Measurements from ENCODE around the gene ANXA8.

Gene ANXA8

GRCh38 chr10:47447209-47447608 is 36.7 kb downstream of the ANXA8 start:
- Histone ChIP-seq H3K4me3 (no peak overlapping the region), H3K4me1 (no peaks in the 10 kb centered on the region), H3K36me3 (replicated peaks) (no peaks in the 10 kb centered on the region), H3K27me3 (ENCODE audit: low read depth) (no peaks in the 10 kb centered on the region), H3K9me3 (0 out of 2 replicates have a peak, but pooled peaks cover 3% of the 10 kb centered on the region)
- no peak for DNase-seq (ENCODE audit: low spot score in 2 of 2)
- in situ Hi-C loops (cut with MboI; ENCODE audit: low sequenced_read_pairs) = no loop called here

- Histone ChIP-seq H3K4me3 (no peak overlapping the region), H3K9me3 (0 out of 2 replicates have a peak, but pooled peaks cover 3% of the 10 kb centered on the region), H3K4me1 (no peaks in the 10 kb centered on the region), H3K36me3 (replicated peaks) (no peaks in the 10 kb centered on the region), H3K27me3 (ENCODE audit: low read depth) (peaks cover 2% of the 10 kb centered on the region; the same call in 1 of the 2 replicates)
- DNase-seq (ENCODE audit: low spot score in 2 of 2) = no peak
- in situ Hi-C loops (cut with MboI; ENCODE audit: low sequenced_read_pairs) = no loop called here
Observed at GRCh38 chr10:47445720-47446119, 38.2 kb downstream of the ANXA8 start.

- Histone ChIP-seq H3K36me3 (replicated peaks) (no peaks in the 10 kb centered on the region), H3K4me3 (no peak overlapping the region), H3K27me3 (ENCODE audit: low read depth) (peaks cover 2% of the 10 kb centered on the region; the same call in 1 of the 2 replicates), H3K4me1 (no peaks in the 10 kb centered on the region), H3K9me3 (0 out of 2 replicates have a peak, but pooled peaks cover 3% of the 10 kb centered on the region)
- in situ Hi-C loops (cut with MboI; ENCODE audit: low sequenced_read_pairs) = no loop called here
- DNase-seq (ENCODE audit: low spot score in 2 of 2) = no peak
Observed at GRCh38 chr10:47444047-47444446, 39.9 kb downstream of the ANXA8 start.

GRCh38 chr10:47443145-47443544 is 40.8 kb downstream of the ANXA8 start:
- peaks cover 2% of the 10 kb centered on the region; the same call in 1 of the 2 replicates for H3K27me3 ChIP-seq (ENCODE audit: low read depth)

GRCh38 chr10:47442351-47442750 is 41.6 kb downstream of the ANXA8 start:
- in situ Hi-C loops (cut with MboI; ENCODE audit: low sequenced_read_pairs) = no loop called here
- H3K4me3 ChIP-seq = no peak overlapping the region
- no peak for DNase-seq (ENCODE audit: low spot score in 2 of 2)
- no peaks in the 10 kb centered on the region for H3K36me3 ChIP-seq (replicated peaks)
- no peaks in the 10 kb centered on the region for H3K4me1 ChIP-seq
- H3K9me3 ChIP-seq = 0 out of 2 replicates have a peak, but pooled peaks cover 3% of the 10 kb centered on the region
- peaks cover 2% of the 10 kb centered on the region; the same call in 1 of the 2 replicates for H3K27me3 ChIP-seq (ENCODE audit: low read depth)

More at GRCh38 chr10:47443145-47443544, 40.8 kb downstream of the ANXA8 start:
- H3K9me3 ChIP-seq = 0 out of 2 replicates have a peak, but pooled peaks cover 3% of the 10 kb centered on the region
- DNase-seq (ENCODE audit: low spot score in 2 of 2) = no peak
- in situ Hi-C loops (cut with MboI; ENCODE audit: low sequenced_read_pairs) = no loop called here
- no peaks in the 10 kb centered on the region for H3K4me1 ChIP-seq
- no peaks in the 10 kb centered on the region for H3K36me3 ChIP-seq (replicated peaks)
- no peak overlapping the region for H3K4me3 ChIP-seq

- Histone ChIP-seq H3K9me3 (0 out of 2 replicates have a peak, but pooled peaks cover 3% of the 10 kb centered on the region), H3K4me1 (no peaks in the 10 kb centered on the region), H3K36me3 (replicated peaks) (no peaks in the 10 kb centered on the region), H3K4me3 (no peak overlapping the region), H3K27me3 (ENCODE audit: low read depth) (peaks cover 2% of the 10 kb centered on the region; the same call in 1 of the 2 replicates)
- no peak for DNase-seq (ENCODE audit: low spot score in 2 of 2)
- in situ Hi-C loops (cut with MboI; ENCODE audit: low sequenced_read_pairs) = no loop called here
Observed at GRCh38 chr10:47441938-47442337, 42.0 kb downstream of the ANXA8 start.

GRCh38 chr10:47440207-47440606 is 43.7 kb downstream of the ANXA8 start:
- in situ Hi-C loops (cut with MboI; ENCODE audit: low sequenced_read_pairs) = no loop called here
- DNase-seq (ENCODE audit: low spot score in 2 of 2) = no peak
- no peak overlapping the region for H3K4me3 ChIP-seq

GRCh38 chr10:47438857-47439474 is 44.9 kb downstream of the ANXA8 start:
- in situ Hi-C loops (cut with MboI; ENCODE audit: low sequenced_read_pairs) = no loop called here
- no peaks in the 10 kb centered on the region for H3K9me3 ChIP-seq
- peak; percentile 10 to 55 for DNase-seq (ENCODE audit: low spot score in 2 of 2)

More at GRCh38 chr10:47440207-47440606, 43.7 kb downstream of the ANXA8 start:
- Histone ChIP-seq H3K27me3 (ENCODE audit: low read depth) (peaks cover 2% of the 10 kb centered on the region; the same call in 1 of the 2 replicates), H3K36me3 (replicated peaks) (no peaks in the 10 kb centered on the region), H3K4me1 (no peaks in the 10 kb centered on the region), H3K9me3 (0 out of 2 replicates have a peak, but pooled peaks cover 2% of the 10 kb centered on the region)

GRCh38 chr10:47435081-47435480 is 48.8 kb downstream of the ANXA8 start:
- in situ Hi-C loops (cut with MboI; ENCODE audit: low sequenced_read_pairs) = no loop called here
- Histone ChIP-seq H3K4me3 (no peak overlapping the region), H3K27me3 (ENCODE audit: low read depth) (no peaks in the 10 kb centered on the region), H3K9me3 (no peaks in the 10 kb centered on the region), H3K36me3 (replicated peaks) (no peaks in the 10 kb centered on the region), H3K4me1 (no peaks in the 10 kb centered on the region)
- DNase-seq (ENCODE audit: low spot score in 2 of 2) = no peak

More at GRCh38 chr10:47438857-47439474, 44.9 kb downstream of the ANXA8 start:
- Histone ChIP-seq H3K4me1 (no peaks in the 10 kb centered on the region), H3K27me3 (ENCODE audit: low read depth) (peaks cover 2% of the 10 kb centered on the region; the same call in 1 of the 2 replicates), H3K4me3 (no peak overlapping the region), H3K36me3 (replicated peaks) (no peaks in the 10 kb centered on the region)

GRCh38 chr10:47425813-47426419 is 58.0 kb downstream of the ANXA8 start:
- H3K9me3 ChIP-seq = no peaks in the 10 kb centered on the region
- H3K36me3 ChIP-seq (replicated peaks) = no peaks in the 10 kb centered on the region
- no peaks in the 10 kb centered on the region for H3K27me3 ChIP-seq (ENCODE audit: low read depth)
- in situ Hi-C loops (cut with MboI; ENCODE audit: low sequenced_read_pairs) = no loop called here
- no peak overlapping the region for H3K4me3 ChIP-seq
- no peaks in the 10 kb centered on the region for H3K4me1 ChIP-seq
- DNase-seq (ENCODE audit: low spot score in 2 of 2) = no peak

GRCh38 chr10:47424231-47424630 is 59.7 kb downstream of the ANXA8 start:
- in situ Hi-C loops (cut with MboI; ENCODE audit: low sequenced_read_pairs) = no loop called here
- H3K4me3 ChIP-seq = no peak overlapping the region
- no peaks in the 10 kb centered on the region for H3K27me3 ChIP-seq (ENCODE audit: low read depth)
- no peak for DNase-seq (ENCODE audit: low spot score in 2 of 2)
- no peaks in the 10 kb centered on the region for H3K9me3 ChIP-seq
- H3K36me3 ChIP-seq (replicated peaks) = no peaks in the 10 kb centered on the region
- no peaks in the 10 kb centered on the region for H3K4me1 ChIP-seq

GRCh38 chr10:47423476-47423875 is 60.4 kb downstream of the ANXA8 start:
- Histone ChIP-seq H3K27me3 (ENCODE audit: low read depth) (no peaks in the 10 kb centered on the region), H3K4me1 (no peaks in the 10 kb centered on the region), H3K4me3 (no peak overlapping the region), H3K36me3 (replicated peaks) (no peaks in the 10 kb centered on the region), H3K9me3 (no peaks in the 10 kb centered on the region)
- in situ Hi-C loops (cut with MboI; ENCODE audit: low sequenced_read_pairs) = no loop called here
- no peak for DNase-seq (ENCODE audit: low spot score in 2 of 2)

- no peak overlapping the region for H3K4me3 ChIP-seq
Observed at GRCh38 chr10:47421057-47421952, 62.6 kb downstream of the ANXA8 start.

More at GRCh38 chr10:47421057-47421952, 62.6 kb downstream of the ANXA8 start:
- Histone ChIP-seq H3K9me3 (no peaks in the 10 kb centered on the region), H3K27me3 (ENCODE audit: low read depth) (no peaks in the 10 kb centered on the region), H3K4me1 (no peaks in the 10 kb centered on the region), H3K36me3 (replicated peaks) (no peaks in the 10 kb centered on the region)
- in situ Hi-C loops (cut with MboI; ENCODE audit: low sequenced_read_pairs) = no loop called here
- no peak for DNase-seq (ENCODE audit: low spot score in 2 of 2)

Data from HAP-1 (cell line).